Liver (tissue), 3 donors: ENCODE results near the gene PHF2.

Experiments used
- ATF3 ChIP-seq: IDR thresholded peaks from 2 replicates; pipeline ENCODE4 v1.6.1; 2016; ENCODE audit warnings: antibody characterized with exemption
- CTCF ChIP-seq: fragments of 150-350 bp; IDR thresholded peaks from 2 replicates; pipeline ENCODE4 v1.5.1; 2017; ENCODE audit warnings: improper control_type of control experiment, low read depth, low read length; ENCODE audit not compliant: missing input control
- EGR1 ChIP-seq, 2 donors: IDR thresholded peaks; 2 replicates each; pipeline ENCODE4 v1.6.1; 2016 to 2018; ENCODE audit warnings: antibody characterized with exemption in 2 of 2, low read depth in 2 of 2
- GABPA ChIP-seq, 2 donors: IDR thresholded peaks in 1 of 2; conservative IDR thresholded peaks in 1 of 2; 2 replicates each; pipeline ENCODE4 v1.6.1; 2016; ENCODE audit warnings: antibody characterized with exemption in 2 of 2, mild to moderate bottlenecking in 1 of 2, moderate library complexity in 1 of 2
- HNF4G ChIP-seq: IDR thresholded peaks from 2 replicates; pipeline ENCODE4 v1.6.1; 2016; ENCODE audit warnings: antibody characterized with exemption
- JUND ChIP-seq, 2 donors: IDR thresholded peaks; 2 replicates each; pipeline ENCODE4 v1.6.1; 2016; ENCODE audit warnings: antibody characterized with exemption in 2 of 2
- MAX ChIP-seq: IDR thresholded peaks from 2 replicates; pipeline ENCODE4 v1.6.1; 2016; ENCODE audit warnings: antibody characterized with exemption
- RAD21 ChIP-seq, 2 donors: IDR thresholded peaks; 2 replicates each; pipeline ENCODE4 v1.6.1; 2016; ENCODE audit warnings: antibody characterized with exemption in 2 of 2, mild to moderate bottlenecking in 2 of 2
- REST ChIP-seq: IDR thresholded peaks from 2 replicates; pipeline ENCODE4 v1.6.1; 2016; ENCODE audit warnings: antibody characterized with exemption, mild to moderate bottlenecking
- SP1 ChIP-seq: IDR thresholded peaks from 2 replicates; pipeline ENCODE4 v1.6.1; 2018; ENCODE audit warnings: antibody characterized with exemption, mild to moderate bottlenecking
- TAF1 ChIP-seq: conservative IDR thresholded peaks from 2 replicates; pipeline ENCODE4 v1.6.1; 2016; ENCODE audit warnings: antibody characterized with exemption, mild to moderate bottlenecking
- YY1 ChIP-seq: IDR thresholded peaks from 2 replicates; pipeline ENCODE4 v1.6.1; 2016; ENCODE audit warnings: antibody characterized with exemption, mild to moderate bottlenecking
- ZBTB33 ChIP-seq: IDR thresholded peaks from 2 replicates; pipeline ENCODE4 v1.6.1; 2016; ENCODE audit warnings: antibody characterized with exemption
- donor health status: healthy.
- donor health status: healthy.

- TF ChIP-seq CTCF: no peak
- TF ChIP-seq YY1: no peak
- TF ChIP-seq MAX: no peak
- no peak for TF ChIP-seq RAD21 (IDR thresholded peaks at IDR 0.05)
- no peak for TF ChIP-seq TAF1
- no peak for TF ChIP-seq REST
- no peak for TF ChIP-seq ZBTB33
- no peak for TF ChIP-seq JUND (IDR thresholded peaks at IDR 0.05)
- no peak for TF ChIP-seq ATF3
- TF ChIP-seq HNF4G: no peak
- TF ChIP-seq GABPA (IDR thresholded peaks at IDR 0.05 in 1 of 2, conservative IDR thresholded peaks at IDR 0.05 in 1 of 2): no peak
- TF ChIP-seq EGR1 (IDR thresholded peaks at IDR 0.05; ENCODE audit: low read depth in 2 of 2): no peak
- TF ChIP-seq SP1: no peak
These were observed 108.6 kb downstream of the PHF2 start for GRCh38 chr9:93684806-93685543.
